Peyer's patch (tissue), 4 donors: ENCODE measurements around the gene XPA. TPM values are rescaled to one million over a fixed set of nuclear protein-coding genes. Genes with fewer than 3 reads are reported as not detected.
"Not testable (repeated sequence)": the region's sequence is repeated elsewhere in the genome, so short reads cannot be mapped to it uniquely, and the experiment has no call there.

Source experiments
- DNase-seq, 3 donors: peaks; one replicate each; pipeline ENCODE4 v3.0.0-alpha.2; 2017 to 2019
- H3K27ac ChIP-seq, 4 donors: fragments of 200-600 bp; sonication (generic); one replicate each; pipeline ENCODE4 v1.5.1; 2016 to 2019
- H3K27me3 ChIP-seq, 2 donors: fragments of 200-600 bp; sonication (generic); one replicate each; pipeline ENCODE4 v1.5.1; 2019
- H3K36me3 ChIP-seq, 3 donors: fragments of 200-600 bp; sonication (generic); one replicate each; pipeline ENCODE4 v1.5.1; 2016 to 2019
- H3K4me1 ChIP-seq, 4 donors: fragments of 200-600 bp; sonication (generic); one replicate each; pipeline ENCODE4 v1.5.1; 2016 to 2019
- H3K4me3 ChIP-seq, 4 donors: fragments of 200-600 bp; sonication (generic); 1 replicate in 3 of 4; 2 replicates in 1 of 4; pipeline ENCODE4 v1.5.1; 2016 to 2019; ENCODE audit warnings: mild to moderate bottlenecking in 1 of 4
- H3K9me3 ChIP-seq, 4 donors: fragments of 200-600 bp; sonication (generic); one replicate each; pipeline ENCODE4 v1.5.1; 2016 to 2019; ENCODE audit warnings: mild to moderate bottlenecking in 1 of 4
- CTCF ChIP-seq, 6 experiments: fragments of 450-650 bp in 4 of 6; fragments of 200-600 bp in 2 of 6; sonication (generic) in 1 of 6; IDR thresholded peaks; one replicate each; pipeline ENCODE4 v1.5.1; 2017 to 2019; ENCODE audit warnings: antibody characterized with exemption in 6 of 6, mild to moderate bottlenecking in 3 of 6, moderate library complexity in 1 of 6
- POLR2A ChIP-seq, 2 donors: fragments of 450-650 bp; IDR thresholded peaks; one replicate each; pipeline ENCODE4 v1.5.1; 2017; ENCODE audit warnings: antibody characterized with exemption in 2 of 2, mild to moderate bottlenecking in 2 of 2, moderate library complexity in 2 of 2
- total RNA-seq, 4 donors: library from RNA; depleted of rRNA; stranded (reverse); fragments of >200 nt; gene quantifications; one replicate each; pipeline ENCODE4 v1.1.0, GENCODE V29; 2016

The XPA gene
- total RNA-seq, result 10 to 100 TPM; 12.6 to 18.8 (median 14.3) TPM

- Histone ChIP-seq H3K9me3 (no peaks in the 10 kb centered on the region), H3K4me3 (peak within 1 kb of the TSS; percentile 69 to 99 (median 92)), H3K36me3 (peaks cover 0 to 10% (median 0%) of the 10 kb centered on the region in 3 donors), H3K4me1 (peaks cover 0 to 30% (median 9%) of the 10 kb centered on the region in 4 donors), H3K27me3 (no peaks in the 10 kb centered on the region), H3K27ac (peak within 1 kb of the TSS; percentile 90 to 98 (median 94))
- peak; percentile 95 to 99 (median 98) for DNase-seq
- TF ChIP-seq CTCF (IDR thresholded peaks at IDR 0.05) (peak in 1 of 6 experiments; percentile 23), POLR2A (IDR thresholded peaks at IDR 0.05) (peak; percentile 87 to 92)
Measured at GRCh38 chr9:97696803-97697601, at the start of gene XPA. TSS of gene XPA (minus strand) at chr9:97697340. CDS start at chr9:97697292, 48 bp downstream.

GRCh38 chr9:97744710-97745708, 47.9 kb upstream of the XPA start:
- no peak for DNase-seq
- peaks cover 0 to 8% (median 2%) of the 10 kb centered on the region in 4 donors for H3K4me1 ChIP-seq
- H3K9me3 ChIP-seq, result peaks cover 0 to 6% (median 2%) of the 10 kb centered on the region in 4 donors
- H3K4me3 ChIP-seq, result no peak overlapping the region
- H3K27ac ChIP-seq, result no peak overlapping the region
- H3K36me3 ChIP-seq, result no peaks in the 10 kb centered on the region
- TF ChIP-seq CTCF (IDR thresholded peaks at IDR 0.05) (no peak), POLR2A (IDR thresholded peaks at IDR 0.05) (no peak)
- H3K27me3 ChIP-seq, result peaks cover 0 to 4% of the 10 kb centered on the region in 2 donors

GRCh38 chr9:97744025-97744424, 46.9 kb upstream of the XPA start:
- not testable (repeated sequence) for DNase-seq, H3K4me3 ChIP-seq, H3K27ac ChIP-seq, H3K4me1 ChIP-seq, H3K27me3 ChIP-seq, H3K36me3 ChIP-seq, H3K9me3 ChIP-seq

- no peak for DNase-seq
- no peak for TF ChIP-seq POLR2A (IDR thresholded peaks at IDR 0.05)
- no peak for TF ChIP-seq CTCF (IDR thresholded peaks at IDR 0.05)
- no peaks in the 10 kb centered on the region for H3K36me3 ChIP-seq
- H3K9me3 ChIP-seq, result peaks cover 0 to 6% (median 2%) of the 10 kb centered on the region in 4 donors
- H3K27ac ChIP-seq, result no peak overlapping the region
- peaks cover 0 to 8% (median 2%) of the 10 kb centered on the region in 4 donors for H3K4me1 ChIP-seq
- H3K27me3 ChIP-seq, result peaks cover 0 to 5% of the 10 kb centered on the region in 2 donors
- no peak overlapping the region for H3K4me3 ChIP-seq
Measured at GRCh38 chr9:97742545-97742944, 45.4 kb upstream of the XPA start.

GRCh38 chr9:97741947-97742346, 44.8 kb upstream of the XPA start:
- Histone ChIP-seq H3K4me3 (no peak overlapping the region), H3K27me3 (peaks cover 0 to 5% of the 10 kb centered on the region in 2 donors), H3K27ac (no peak overlapping the region), H3K9me3 (peaks cover 0 to 6% (median 2%) of the 10 kb centered on the region in 4 donors), H3K36me3 (no peaks in the 10 kb centered on the region), H3K4me1 (peaks cover 0 to 8% (median 2%) of the 10 kb centered on the region in 4 donors)
- no peak for TF ChIP-seq CTCF (IDR thresholded peaks at IDR 0.05)
- no peak for TF ChIP-seq POLR2A (IDR thresholded peaks at IDR 0.05)
- DNase-seq, result no peak
